Hepatocyte (in vitro differentiated cells): ENCODE measurements around the gene NR1H3. TPM values are rescaled to one million over a fixed set of nuclear protein-coding genes. Genes with fewer than 3 reads are reported as not detected.

Source experiments
- DNase-seq: peaks from one replicate; pipeline ENCODE4 v3.0.0-alpha.2; 2016; ENCODE audit warnings: low spot score
- H2AFZ ChIP-seq: fragments of 200-600 bp; sonication (generic); 2 replicates; pipeline ENCODE4 v1.6.0; 2016; ENCODE audit warnings: antibody characterized with exemption, mild to moderate bottlenecking
- H3K27ac ChIP-seq: fragments of 200-600 bp; sonication (generic); 2 replicates; pipeline ENCODE4 v1.5.1; 2016; ENCODE audit warnings: mild to moderate bottlenecking
- H3K27me3 ChIP-seq: fragments of 200-600 bp; sonication (generic); 2 replicates; pipeline ENCODE4 v1.6.1; 2016
- H3K36me3 ChIP-seq: fragments of 200-600 bp; sonication (generic); replicated peaks from 2 replicates; pipeline ENCODE4 v1.5.1; 2016; ENCODE audit warnings: low read depth; ENCODE audit not compliant: insufficient read depth
- H3K4me1 ChIP-seq: fragments of 200-600 bp; sonication (generic); 2 replicates; pipeline ENCODE4 v1.5.1; 2016; ENCODE audit warnings: mild to moderate bottlenecking, moderate library complexity; ENCODE audit not compliant: insufficient read depth
- H3K4me2 ChIP-seq: fragments of 200-600 bp; sonication (generic); 2 replicates; pipeline ENCODE4 v1.6.0; 2016
- H3K4me3 ChIP-seq: fragments of 200-600 bp; sonication (generic); 2 replicates; pipeline ENCODE4 v1.5.1; 2016; ENCODE audit warnings: mild to moderate bottlenecking
- H3K79me2 ChIP-seq: fragments of 200-600 bp; sonication (generic); 2 replicates; pipeline ENCODE4 v1.6.0; 2017; ENCODE audit warnings: mild to moderate bottlenecking
- H3K9me2 ChIP-seq: fragments of 200-600 bp; sonication (generic); replicated peaks from 2 replicates; pipeline ENCODE4 v1.6.0; 2017; ENCODE audit warnings: mild to moderate bottlenecking; ENCODE audit not compliant: insufficient read depth
- H3K9me3 ChIP-seq: fragments of 200-600 bp; sonication (generic); 2 replicates; pipeline ENCODE4 v1.5.1; 2016; ENCODE audit warnings: low read depth, mild to moderate bottlenecking
- H4K20me1 ChIP-seq: fragments of 200-600 bp; sonication (generic); 2 replicates; pipeline ENCODE4 v1.6.0; 2016; ENCODE audit warnings: mild to moderate bottlenecking; ENCODE audit not compliant: insufficient read depth, poor library complexity, severe bottlenecking
- EZH2 ChIP-seq: fragments of 200-600 bp; sonication (generic); IDR thresholded peaks from 2 replicates; pipeline ENCODE4 v1.6.1; 2016; ENCODE audit warnings: antibody characterized with exemption, mild to moderate bottlenecking, borderline replicate concordance
- EZH2phosphoT487 ChIP-seq: fragments of 200-600 bp; sonication (generic); IDR thresholded peaks from one replicate; pipeline ENCODE4 v1.6.1; 2018; ENCODE audit warnings: antibody characterized with exemption, mild to moderate bottlenecking, low read depth, moderate library complexity; ENCODE audit not compliant: unreplicated experiment, severe bottlenecking
- WGBS: methylation state at CpG from one replicate; pipeline ENCODE4 v1.1.6; 2016; ENCODE audit warnings: low lambda C conversion rate; ENCODE audit errors: missing lambda C conversion rate; 5-methylcytosine and 5-hydroxymethylcytosine counted together
- polyA plus RNA-seq: library from polyadenylated mRNA; unstranded; fragments of >200 nt; fragmentation: Nextera tagmentation; extraction: Ambion mirVana; gene quantifications from 2 replicates; pipeline ENCODE4 v1.2.1, GENCODE V29; 2016
- total RNA-seq: library from RNA; depleted of rRNA; stranded (reverse); fragments of >200 nt; gene quantifications from 2 replicates; pipeline ENCODE4 v1.2.3, GENCODE V29; 2014
- TF ChIP-seq, protein P1 (sequence below): fragments of 200-600 bp; sonication (generic); IDR thresholded peaks from 2 replicates; pipeline ENCODE4 v1.5.1; 2016; ENCODE audit warnings: antibody characterized with exemption, mild to moderate bottlenecking; ENCODE audit not compliant: poor library complexity

The NR1H3 gene
- total and polyA plus RNA-seq, 2 experiments from 2014 or later, result 43.1 to 49.5 TPM

- Histone ChIP-seq H3K9me3 (no peaks in the 10 kb centered on the region), H4K20me1 (no peaks in the 10 kb centered on the region), H3K4me1 (peaks cover 11% of the 10 kb centered on the region), H2AFZ (no peak overlapping the region), H3K79me2 (peaks cover 5% of the 10 kb centered on the region), H3K4me2 (no peak overlapping the region), H3K4me3 (no peak overlapping the region), H3K27ac (peak overlapping the region; percentile 22), H3K27me3 (no peaks in the 10 kb centered on the region), H3K36me3 (no peaks in the 10 kb centered on the region), H3K9me2 (no peaks in the 10 kb centered on the region)
- no peak for DNase-seq
- WGBS, result 90% methylated on average over 4 of the region's 4 CpGs
- TF ChIP-seq, protein P1, sequence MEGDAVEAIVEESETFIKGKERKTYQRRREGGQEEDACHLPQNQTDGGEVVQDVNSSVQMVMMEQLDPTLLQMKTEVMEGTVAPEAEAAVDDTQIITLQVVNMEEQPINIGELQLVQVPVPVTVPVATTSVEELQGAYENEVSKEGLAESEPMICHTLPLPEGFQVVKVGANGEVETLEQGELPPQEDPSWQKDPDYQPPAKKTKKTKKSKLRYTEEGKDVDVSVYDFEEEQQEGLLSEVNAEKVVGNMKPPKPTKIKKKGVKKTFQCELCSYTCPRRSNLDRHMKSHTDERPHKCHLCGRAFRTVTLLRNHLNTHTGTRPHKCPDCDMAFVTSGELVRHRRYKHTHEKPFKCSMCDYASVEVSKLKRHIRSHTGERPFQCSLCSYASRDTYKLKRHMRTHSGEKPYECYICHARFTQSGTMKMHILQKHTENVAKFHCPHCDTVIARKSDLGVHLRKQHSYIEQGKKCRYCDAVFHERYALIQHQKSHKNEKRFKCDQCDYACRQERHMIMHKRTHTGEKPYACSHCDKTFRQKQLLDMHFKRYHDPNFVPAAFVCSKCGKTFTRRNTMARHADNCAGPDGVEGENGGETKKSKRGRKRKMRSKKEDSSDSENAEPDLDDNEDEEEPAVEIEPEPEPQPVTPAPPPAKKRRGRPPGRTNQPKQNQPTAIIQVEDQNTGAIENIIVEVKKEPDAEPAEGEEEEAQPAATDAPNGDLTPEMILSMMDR, result no peak
- TF ChIP-seq EZH2, result no peak
- no peak for TF ChIP-seq EZH2phosphoT487
Measured at GRCh38 chr11:47264521-47264920, 6.7 kb downstream of the NR1H3 start.

GRCh38 chr11:47267876-47268275 lies 10.1 kb downstream of the NR1H3 start:
- Histone ChIP-seq H3K36me3 (no peaks in the 10 kb centered on the region), H3K4me2 (peak overlapping the region; percentile 79), H3K4me1 (peaks cover 11% of the 10 kb centered on the region), H3K9me3 (no peaks in the 10 kb centered on the region), H3K79me2 (peaks cover 31% of the 10 kb centered on the region), H3K27me3 (no peaks in the 10 kb centered on the region), H3K4me3 (no peak overlapping the region), H4K20me1 (peaks cover 23% of the 10 kb centered on the region), H2AFZ (no peak overlapping the region), H3K9me2 (no peaks in the 10 kb centered on the region), H3K27ac (peak overlapping the region; percentile 99)
- 71% methylated on average over 6 of the region's 6 CpGs for WGBS
- TF ChIP-seq EZH2phosphoT487 (no peak), EZH2 (no peak)
- TF ChIP-seq, protein P1, result no peak
- DNase-seq, result no peak

- Histone ChIP-seq H3K27me3 (no peaks in the 10 kb centered on the region), H3K9me2 (no peaks in the 10 kb centered on the region), H4K20me1 (peaks cover 30% of the 10 kb centered on the region), H2AFZ (peak overlapping the region; percentile 49), H3K27ac (peak overlapping the region; percentile 99), H3K79me2 (peaks cover 38% of the 10 kb centered on the region), H3K36me3 (no peaks in the 10 kb centered on the region), H3K4me2 (peak overlapping the region; percentile 79), H3K9me3 (no peaks in the 10 kb centered on the region), H3K4me3 (no peak overlapping the region), H3K4me1 (peaks cover 11% of the 10 kb centered on the region)
- DNase-seq, result no peak
- WGBS, result 41% methylated on average over 13 of the region's 13 CpGs
- TF ChIP-seq, protein P1, result no peak
- TF ChIP-seq EZH2phosphoT487 (no peak), EZH2 (no peak)
Measured at GRCh38 chr11:47268448-47269001, 10.7 kb downstream of the NR1H3 start.
